GM10266 (cell line): ENCODE results near the gene TIMM17A.
"Not testable (repeated sequence)": the region's sequence is repeated elsewhere in the genome, so short reads cannot be mapped to it uniquely, and the experiment has no call there.

Experiments
- DNase-seq: peaks from one replicate; pipeline ENCODE4 v3.0.0; 2012; ENCODE audit errors: extremely low spot score
- TF ChIP-seq, protein P1 (sequence below): IDR thresholded peaks from 2 replicates; pipeline ENCODE4 v1.5.1; 2012; ENCODE audit warnings: mild to moderate bottlenecking, low read depth; ENCODE audit not compliant: control insufficient read depth, insufficient read depth; ENCODE audit errors: missing control alignments

The TIMM17A gene

DNA sequence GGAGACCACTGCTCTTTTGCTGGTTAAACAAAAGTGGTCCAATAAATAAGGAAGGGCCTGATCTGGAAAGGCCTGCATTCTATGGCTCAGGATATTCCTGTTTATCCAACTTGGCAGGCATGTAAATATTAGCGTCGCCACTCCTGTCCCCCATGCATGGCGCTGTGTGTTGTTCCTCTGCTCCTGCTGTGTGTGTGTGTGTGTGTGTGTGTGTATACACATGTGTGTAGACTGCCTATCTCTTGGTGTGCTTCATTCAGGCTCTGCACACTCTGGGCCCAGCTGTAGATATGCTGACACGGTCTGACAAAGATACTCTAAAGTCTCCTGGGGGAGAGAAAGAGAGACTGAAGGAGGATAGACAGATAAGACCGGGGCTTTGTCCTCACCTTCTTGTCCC, 15.7 kb upstream of the TIMM17A start:
- DNase-seq = no peak
- TF ChIP-seq, protein P1, sequence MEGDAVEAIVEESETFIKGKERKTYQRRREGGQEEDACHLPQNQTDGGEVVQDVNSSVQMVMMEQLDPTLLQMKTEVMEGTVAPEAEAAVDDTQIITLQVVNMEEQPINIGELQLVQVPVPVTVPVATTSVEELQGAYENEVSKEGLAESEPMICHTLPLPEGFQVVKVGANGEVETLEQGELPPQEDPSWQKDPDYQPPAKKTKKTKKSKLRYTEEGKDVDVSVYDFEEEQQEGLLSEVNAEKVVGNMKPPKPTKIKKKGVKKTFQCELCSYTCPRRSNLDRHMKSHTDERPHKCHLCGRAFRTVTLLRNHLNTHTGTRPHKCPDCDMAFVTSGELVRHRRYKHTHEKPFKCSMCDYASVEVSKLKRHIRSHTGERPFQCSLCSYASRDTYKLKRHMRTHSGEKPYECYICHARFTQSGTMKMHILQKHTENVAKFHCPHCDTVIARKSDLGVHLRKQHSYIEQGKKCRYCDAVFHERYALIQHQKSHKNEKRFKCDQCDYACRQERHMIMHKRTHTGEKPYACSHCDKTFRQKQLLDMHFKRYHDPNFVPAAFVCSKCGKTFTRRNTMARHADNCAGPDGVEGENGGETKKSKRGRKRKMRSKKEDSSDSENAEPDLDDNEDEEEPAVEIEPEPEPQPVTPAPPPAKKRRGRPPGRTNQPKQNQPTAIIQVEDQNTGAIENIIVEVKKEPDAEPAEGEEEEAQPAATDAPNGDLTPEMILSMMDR = no peak

GRCh38 chr1:201940316-201940715, 15.0 kb upstream of the TIMM17A start:
- DNase-seq = not testable (repeated sequence)

GRCh38 chr1:201941420-201942128, 13.7 kb upstream of the TIMM17A start:
- TF ChIP-seq, protein P1 = no peak
- no peak for DNase-seq

DNA sequence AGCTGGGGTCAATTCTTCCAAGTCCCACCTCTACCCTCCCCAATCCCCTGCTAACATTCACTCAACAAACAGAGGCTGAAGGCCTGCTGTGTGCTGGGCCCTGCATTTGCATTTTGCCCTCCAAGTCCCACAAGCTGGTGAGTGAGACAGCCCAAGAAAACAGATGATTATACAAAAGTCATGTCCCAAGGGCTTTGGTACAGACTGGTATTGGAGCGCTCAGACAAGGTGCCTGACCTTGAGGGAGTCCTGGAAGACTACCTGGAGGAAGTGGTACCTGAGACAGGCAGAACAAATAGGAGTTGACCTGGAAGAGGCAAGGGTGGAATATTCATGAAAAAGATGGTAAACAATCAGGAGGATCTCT, 13.2 kb upstream of the TIMM17A start:
- TF ChIP-seq, protein P1 = no peak
- DNase-seq = no peak

- no peak for DNase-seq
- TF ChIP-seq, protein P1 = no peak
These were observed 11.3 kb upstream of the TIMM17A start for GRCh38 chr1:201944002-201944401.

- no peak for DNase-seq
- TF ChIP-seq, protein P1 = no peak
These were observed 10.7 kb upstream of the TIMM17A start for GRCh38 chr1:201944639-201945038.

DNA sequence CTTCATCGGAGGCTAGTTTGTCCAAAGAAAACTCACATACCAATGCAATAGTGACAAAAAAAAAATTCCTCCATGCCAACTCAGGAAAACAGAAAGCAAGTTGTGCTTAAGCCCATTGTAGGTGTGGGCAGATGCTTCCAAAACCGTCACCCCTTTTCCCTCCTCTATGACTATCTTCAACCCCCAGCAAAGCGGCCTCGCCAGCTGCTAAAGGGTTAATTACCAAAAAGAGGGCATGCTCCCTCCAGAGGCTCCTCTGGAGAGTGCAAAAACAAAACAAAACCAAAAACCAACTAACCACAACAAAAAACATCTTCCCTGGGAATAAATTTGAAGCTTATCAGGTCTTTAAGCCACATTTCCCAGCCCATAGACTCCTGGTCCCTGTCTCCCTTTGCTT, 10.1 kb upstream of the TIMM17A start:
- TF ChIP-seq, protein P1 = no peak
- no peak for DNase-seq

GRCh38 chr1:201945863-201946223, 9.5 kb upstream of the TIMM17A start:
- TF ChIP-seq, protein P1 = no peak
- no peak for DNase-seq
